ENCODE results near the gene TCEAL6.
"Not testable (repeated sequence)": the region's sequence is repeated elsewhere in the genome, so short reads cannot be mapped to it uniquely, and the experiment has no call there.

The TCEAL6 gene

GRCh38 chrX:102142274-102142673 lies at the start of gene TCEAL6:
Gene TCEAL6, minus strand, starts transcription at chrX:102142481.
- not testable (repeated sequence) for DNase-seq

- no peak for DNase-seq
Observed at GRCh38 chrX:102185967-102186720, 43.9 kb upstream of the TCEAL6 start.

- peak; percentile 67 for DNase-seq
Observed at GRCh38 chrX:102155806-102156179, 13.5 kb upstream of the TCEAL6 start, which contains the start of gene BEX5. Gene BEX5, minus strand, starts transcription at chrX:102155977. Its CDS starts 1,712 bp downstream, at chrX:102154265.

GRCh38 chrX:102154900-102155805 lies 12.9 kb upstream of the TCEAL6 start:
- DNase-seq, result no peak

GRCh38 chrX:102154218-102154860 lies 12.1 kb upstream of the TCEAL6 start:
- no peak for DNase-seq

GRCh38 chrX:102141631-102142030 lies 650 bp downstream of the TCEAL6 start:
- DNase-seq, result not testable (repeated sequence)

- DNase-seq, result not testable (repeated sequence)
Observed at GRCh38 chrX:102140876-102141275, 1.4 kb downstream of the TCEAL6 start.

GRCh38 chrX:102138064-102138463 lies 4.2 kb downstream of the TCEAL6 start:
- DNase-seq, result no peak

- DNase-seq, result no peak
Observed at GRCh38 chrX:102129473-102129872, 12.8 kb downstream of the TCEAL6 start.

GRCh38 chrX:102126863-102127262 lies 15.4 kb downstream of the TCEAL6 start:
- DNase-seq, result no peak

GRCh38 chrX:102126080-102126818 lies 16.0 kb downstream of the TCEAL6 start:
- not testable (repeated sequence) for DNase-seq

- DNase-seq, result not testable (repeated sequence)
Observed at GRCh38 chrX:102125436-102125835, 16.8 kb downstream of the TCEAL6 start, which contains the start of gene TCEAL2. Gene TCEAL2, plus strand, starts transcription at chrX:102125679. Its CDS starts 1,152 bp downstream, at chrX:102126831.

GRCh38 chrX:102125014-102125413 lies 17.3 kb downstream of the TCEAL6 start:
- not testable (repeated sequence) for DNase-seq

- DNase-seq, result no peak
Observed at GRCh38 chrX:102115748-102116147, 26.5 kb downstream of the TCEAL6 start.

- DNase-seq, result no peak
Observed at GRCh38 chrX:102113367-102113766, 28.9 kb downstream of the TCEAL6 start.

All from CD4-positive, alpha-beta T cell treated with Interleukin-15 for 1 hour (primary cell).